Gastroesophageal sphincter (tissue), 4 donors: Measurements from ENCODE around the gene TSPYL2. TPM values are rescaled to one million over a fixed set of nuclear protein-coding genes. Genes with fewer than 3 reads are reported as not detected.

Experiments
- ATAC-seq: fragments of 150-250 bp; one replicate; pipeline ENCODE4 v1.9.1; 2016; ENCODE audit warnings: mild to moderate bottlenecking, moderate library complexity
- H3K27ac ChIP-seq, 4 donors: fragments of 200-600 bp; sonication (generic) in 3 of 4; 1 replicate in 3 of 4; 2 replicates in 1 of 4; pipeline ENCODE4 v1.5.1; 2016 to 2019
- H3K27me3 ChIP-seq: fragments of 200-600 bp; sonication (generic); one replicate; pipeline ENCODE4 v1.5.1; 2019
- H3K36me3 ChIP-seq, 2 donors: fragments of 200-600 bp; sonication (generic); one replicate each; pipeline ENCODE4 v1.5.1; 2019; ENCODE audit warnings: control low read depth in 1 of 2
- H3K4me1 ChIP-seq, 3 donors: fragments of 200-600 bp; sonication (generic); 1 replicate in 2 of 3; 2 replicates in 1 of 3; pipeline ENCODE4 v1.5.1; 2016 to 2019; ENCODE audit warnings: control low read depth in 2 of 3
- H3K4me3 ChIP-seq, 2 donors: fragments of 200-600 bp; sonication (generic); one replicate each; pipeline ENCODE4 v1.5.1; 2019; ENCODE audit warnings: mild to moderate bottlenecking in 1 of 2, moderate library complexity in 1 of 2
- H3K9me3 ChIP-seq, 3 donors: fragments of 200-600 bp; sonication (generic); one replicate each; pipeline ENCODE4 v1.5.1; 2017 to 2019; ENCODE audit warnings: control low read depth in 2 of 3
- EP300 ChIP-seq: sonication (generic); formaldehyde crosslinking; IDR thresholded peaks from one replicate; pipeline ENCODE4 v1.6.1; 2017; ENCODE audit warnings: antibody characterized with exemption, mild to moderate bottlenecking
- POLR2A ChIP-seq, 2 donors: fragments of 450-650 bp; IDR thresholded peaks; one replicate each; pipeline ENCODE4 v1.6.1; 2017; ENCODE audit warnings: antibody characterized with exemption in 2 of 2, mild to moderate bottlenecking in 2 of 2, moderate library complexity in 1 of 2
- POLR2AphosphoS5 ChIP-seq: sonication (generic); formaldehyde crosslinking; IDR thresholded peaks from one replicate; pipeline ENCODE4 v1.6.1; 2017; ENCODE audit warnings: antibody characterized with exemption
- WGBS, 2 donors: methylation state at CpG; one replicate each; pipeline ENCODE4 v1.1.5; 2018; ENCODE audit warnings: low coverage in 1 of 2; 5-methylcytosine and 5-hydroxymethylcytosine counted together
- total RNA-seq, 4 donors: library from RNA; depleted of rRNA; stranded (reverse); fragments of >200 nt; gene quantifications; one replicate each; pipeline ENCODE4 v1.1.0, GENCODE V29; 2016
- TF ChIP-seq, protein P1 (sequence below), 4 experiments: fragments of 200-600 bp in 2 of 4; fragments of 450-650 bp in 2 of 4; sonication (generic) in 1 of 4; IDR thresholded peaks; one replicate each; pipeline ENCODE4 v1.5.1; 2017 to 2019; ENCODE audit warnings: antibody characterized with exemption in 4 of 4, mild to moderate bottlenecking in 2 of 4, moderate library complexity in 2 of 4

TSPYL2 gene
- total RNA-seq, 4 donors from 2014 or later: 40.5 to 156 (median 89.8) TPM

DNA sequence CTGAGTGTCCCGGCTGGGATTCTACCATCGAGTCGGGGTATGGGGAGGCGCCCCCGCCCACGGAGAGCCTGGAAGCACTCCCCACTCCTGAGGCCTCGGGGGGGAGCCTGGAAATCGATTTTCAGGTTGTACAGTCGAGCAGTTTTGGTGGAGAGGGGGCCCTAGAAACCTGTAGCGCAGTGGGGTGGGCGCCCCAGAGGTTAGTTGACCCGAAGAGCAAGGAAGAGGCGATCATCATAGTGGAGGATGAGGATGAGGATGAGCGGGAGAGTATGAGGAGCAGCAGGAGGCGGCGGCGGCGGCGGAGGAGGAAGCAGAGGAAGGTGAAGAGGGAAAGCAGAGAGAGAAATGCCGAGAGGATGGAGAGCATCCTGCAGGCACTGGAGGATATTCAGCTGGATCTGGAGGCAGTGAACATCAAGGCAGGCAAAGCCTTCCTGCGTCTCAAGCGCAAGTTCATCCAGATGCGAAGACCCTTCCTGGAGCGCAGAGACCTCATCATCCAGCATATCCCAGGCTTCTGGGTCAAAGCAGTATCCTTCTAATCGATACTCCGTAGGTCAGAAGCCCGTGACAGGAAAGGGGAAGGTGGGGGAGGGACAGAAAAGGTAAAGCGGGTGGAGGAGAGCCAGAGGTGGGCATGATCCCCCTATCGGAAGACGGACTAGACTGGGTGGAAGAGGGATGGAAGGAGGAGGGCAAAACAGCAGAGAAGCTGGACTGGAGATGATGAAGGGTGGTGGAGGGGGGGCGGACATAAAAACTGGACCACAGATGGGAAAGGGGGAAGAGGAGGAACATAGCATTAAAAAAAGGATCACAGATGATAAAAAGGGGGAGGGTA, 828 bp downstream of the TSPYL2 start:
- no peak for TF ChIP-seq EP300
- TF ChIP-seq POLR2AphosphoS5: no peak
- TF ChIP-seq, protein P1, sequence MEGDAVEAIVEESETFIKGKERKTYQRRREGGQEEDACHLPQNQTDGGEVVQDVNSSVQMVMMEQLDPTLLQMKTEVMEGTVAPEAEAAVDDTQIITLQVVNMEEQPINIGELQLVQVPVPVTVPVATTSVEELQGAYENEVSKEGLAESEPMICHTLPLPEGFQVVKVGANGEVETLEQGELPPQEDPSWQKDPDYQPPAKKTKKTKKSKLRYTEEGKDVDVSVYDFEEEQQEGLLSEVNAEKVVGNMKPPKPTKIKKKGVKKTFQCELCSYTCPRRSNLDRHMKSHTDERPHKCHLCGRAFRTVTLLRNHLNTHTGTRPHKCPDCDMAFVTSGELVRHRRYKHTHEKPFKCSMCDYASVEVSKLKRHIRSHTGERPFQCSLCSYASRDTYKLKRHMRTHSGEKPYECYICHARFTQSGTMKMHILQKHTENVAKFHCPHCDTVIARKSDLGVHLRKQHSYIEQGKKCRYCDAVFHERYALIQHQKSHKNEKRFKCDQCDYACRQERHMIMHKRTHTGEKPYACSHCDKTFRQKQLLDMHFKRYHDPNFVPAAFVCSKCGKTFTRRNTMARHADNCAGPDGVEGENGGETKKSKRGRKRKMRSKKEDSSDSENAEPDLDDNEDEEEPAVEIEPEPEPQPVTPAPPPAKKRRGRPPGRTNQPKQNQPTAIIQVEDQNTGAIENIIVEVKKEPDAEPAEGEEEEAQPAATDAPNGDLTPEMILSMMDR (IDR thresholded peaks at IDR 0.05): no peak
- no peak for TF ChIP-seq POLR2A (IDR thresholded peaks at IDR 0.05)
- Histone ChIP-seq H3K9me3 (no peaks in the 10 kb centered on the region), H3K27ac (peak overlapping the region; percentile 93 to 97 (median 96)), H3K36me3 (peaks cover 0 to 26% of the 10 kb centered on the region in 2 donors), H3K27me3 (no peaks in the 10 kb centered on the region), H3K4me3 (peak overlapping the region; percentile 80 to 96), H3K4me1 (peaks cover 0 to 45% (median 0%) of the 10 kb centered on the region in 3 donors)
- no peak for ATAC-seq
- 7 to 50% methylated on average over 13 of the region's 31 CpGs for WGBS, 2 donors

DNA sequence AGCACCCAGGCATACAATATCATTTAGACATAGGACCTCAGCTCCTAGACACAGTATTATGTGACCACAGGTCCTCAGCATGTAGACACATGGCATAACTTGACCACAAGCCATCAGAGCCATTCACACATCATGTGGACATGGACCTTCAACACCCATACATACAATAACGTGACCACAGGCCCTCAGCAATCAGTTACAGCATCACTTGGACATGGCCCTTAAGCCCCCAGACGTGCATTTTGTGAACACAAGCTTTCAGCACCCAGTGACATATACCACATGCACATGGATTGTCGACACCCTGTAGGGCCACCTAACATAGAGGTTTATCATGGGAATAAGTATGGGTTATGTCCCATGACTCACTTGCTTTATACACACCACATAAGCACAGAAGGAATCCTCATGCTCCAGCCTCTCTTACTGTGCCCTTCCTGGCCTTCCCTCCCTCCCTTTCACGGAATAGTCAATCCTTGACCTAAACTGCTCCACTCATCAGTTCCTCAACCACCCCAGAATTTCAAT, 1.9 kb downstream of the TSPYL2 start:
- Histone ChIP-seq H3K27me3 (no peaks in the 10 kb centered on the region), H3K9me3 (no peaks in the 10 kb centered on the region), H3K4me1 (peaks cover 0 to 49% (median 0%) of the 10 kb centered on the region in 3 donors), H3K36me3 (peaks cover 0 to 26% of the 10 kb centered on the region in 2 donors), H3K27ac (peak overlapping the region; percentile 93 to 97 (median 96)), H3K4me3 (peak overlapping the region; percentile 80 to 96)
- 48% methylated on average over 2 of the region's 4 CpGs; no CpG with 5 or more reads in 1 of the 2 donors for WGBS, 2 donors
- TF ChIP-seq EP300 (no peak), POLR2A (IDR thresholded peaks at IDR 0.05) (peak; percentile 11 to 22)
- ATAC-seq: no peak

DNA sequence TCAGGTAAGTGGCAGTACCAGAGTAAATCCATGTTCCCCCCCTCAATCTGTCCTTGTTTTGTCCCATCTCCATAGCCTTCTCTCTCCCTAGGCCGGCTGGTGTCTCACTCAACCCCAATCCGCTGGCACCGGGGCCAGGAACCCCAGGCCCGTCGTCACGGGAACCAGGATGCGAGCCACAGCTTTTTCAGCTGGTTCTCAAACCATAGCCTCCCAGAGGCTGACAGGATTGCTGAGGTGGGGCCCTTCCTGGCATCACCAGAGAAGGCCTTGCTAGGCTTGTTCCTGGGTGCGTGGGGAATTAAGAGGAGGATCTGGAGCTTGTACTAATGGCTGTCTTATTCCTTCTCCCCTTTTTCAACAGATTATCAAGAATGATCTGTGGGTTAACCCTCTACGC, 2.7 kb downstream of the TSPYL2 start:
- no peaks in the 10 kb centered on the region for H3K27me3 ChIP-seq
- WGBS, 2 donors: no CpG with 5 or more reads among the region's 9 CpGs
- peak overlapping the region; percentile 80 to 96 for H3K4me3 ChIP-seq
- H3K4me1 ChIP-seq: peaks cover 0 to 49% (median 0%) of the 10 kb centered on the region in 3 donors
- ATAC-seq: no peak
- no peak for TF ChIP-seq POLR2A (IDR thresholded peaks at IDR 0.05)
- TF ChIP-seq POLR2AphosphoS5: no peak
- TF ChIP-seq EP300: no peak
- TF ChIP-seq, protein P1 (IDR thresholded peaks at IDR 0.05): no peak
- no peaks in the 10 kb centered on the region for H3K9me3 ChIP-seq
- H3K36me3 ChIP-seq: peaks cover 0 to 26% of the 10 kb centered on the region in 2 donors
- H3K27ac ChIP-seq: peak overlapping the region; percentile 93 to 97 (median 96)

DNA sequence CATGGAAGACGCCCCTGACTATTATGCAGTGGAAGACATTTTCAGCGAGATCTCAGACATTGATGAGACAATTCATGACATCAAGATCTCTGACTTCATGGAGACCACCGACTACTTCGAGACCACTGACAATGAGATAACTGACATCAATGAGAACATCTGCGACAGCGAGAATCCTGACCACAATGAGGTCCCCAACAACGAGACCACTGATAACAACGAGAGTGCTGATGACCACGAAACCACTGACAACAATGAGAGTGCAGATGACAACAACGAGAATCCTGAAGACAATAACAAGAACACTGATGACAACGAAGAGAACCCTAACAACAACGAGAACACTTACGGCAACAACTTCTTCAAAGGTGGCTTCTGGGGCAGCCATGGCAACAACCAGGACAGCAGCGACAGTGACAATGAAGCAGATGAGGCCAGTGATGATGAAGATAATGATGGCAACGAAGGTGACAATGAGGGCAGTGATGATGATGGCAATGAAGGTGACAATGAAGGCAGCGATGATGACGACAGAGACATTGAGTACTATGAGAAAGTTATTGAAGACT, 3.6 kb downstream of the TSPYL2 start:
- 76 to 88% methylated on average over 8 to 9 of the region's 17 CpGs for WGBS, 2 donors
- Histone ChIP-seq H3K4me3 (peak overlapping the region in 1 of 2 donors; percentile 80), H3K4me1 (peaks cover 0 to 49% (median 0%) of the 10 kb centered on the region in 3 donors), H3K27me3 (no peaks in the 10 kb centered on the region), H3K9me3 (no peaks in the 10 kb centered on the region), H3K27ac (peak overlapping the region; percentile 55 to 96 (median 94)), H3K36me3 (peaks cover 0 to 26% of the 10 kb centered on the region in 2 donors)
- TF ChIP-seq POLR2A (IDR thresholded peaks at IDR 0.05) (no peak), EP300 (no peak), POLR2AphosphoS5 (no peak)
- TF ChIP-seq, protein P1 (IDR thresholded peaks at IDR 0.05): no peak
- no peak for ATAC-seq

DNA sequence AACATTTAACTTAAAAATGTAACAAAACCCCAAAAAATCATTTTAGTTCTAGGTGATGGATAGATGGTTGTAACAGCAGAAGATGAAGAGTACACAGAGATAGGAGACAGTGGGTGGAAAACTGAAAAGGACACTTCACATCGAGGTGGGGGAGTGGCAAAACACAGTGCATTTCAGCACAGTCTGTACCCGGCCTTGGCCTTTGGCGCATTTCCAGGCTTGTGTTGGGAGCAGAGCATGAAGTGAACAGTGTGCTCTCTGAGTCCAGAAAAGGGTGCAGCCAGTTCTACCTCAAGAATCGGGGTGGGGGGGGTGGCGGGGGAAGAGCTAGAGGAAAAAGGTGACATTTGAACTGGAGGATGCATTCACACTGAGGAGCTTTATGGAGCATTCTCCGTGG, 4.3 kb downstream of the TSPYL2 start:
- H3K4me1 ChIP-seq: peaks cover 0 to 49% (median 0%) of the 10 kb centered on the region in 3 donors
- H3K36me3 ChIP-seq: peaks cover 0 to 26% of the 10 kb centered on the region in 2 donors
- ATAC-seq: no peak
- 10 to 13% methylated on average over 2 to 4 of the region's 6 CpGs for WGBS, 2 donors
- no peaks in the 10 kb centered on the region for H3K9me3 ChIP-seq
- H3K27me3 ChIP-seq: no peaks in the 10 kb centered on the region
- peak overlapping the region; percentile 18 to 80 for H3K4me3 ChIP-seq
- TF ChIP-seq, protein P1 (IDR thresholded peaks at IDR 0.05): no peak
- TF ChIP-seq EP300 (peak; percentile 36), POLR2AphosphoS5 (peak; percentile 54)
- peak overlapping the region; percentile 89 to 96 (median 94) for H3K27ac ChIP-seq
